Astrocyte of the spinal cord (primary cell): ENCODE results near the gene CTXN1.

Source experiments
- DNase-seq: peaks from one replicate; pipeline ENCODE4 v3.0.0; 2011; ENCODE audit warnings: low read depth, low spot score
- H3K4me3 ChIP-seq: 2 replicates; pipeline ENCODE4 v1.5.1; 2011; ENCODE audit warnings: low read depth, mild to moderate bottlenecking, low read length, moderate library complexity
- in situ Hi-C: cut with HindIII; loops from 2 replicates; pipeline ENCODE4 v1.10.0; 2017; ENCODE audit warnings: low sequenced_read_pairs
- TF ChIP-seq, protein P1 (sequence below): IDR thresholded peaks from 2 replicates; pipeline ENCODE4 v1.5.1; 2012; ENCODE audit warnings: low read depth, mild to moderate bottlenecking, low read length, inconsistent platforms

The CTXN1 gene

GRCh38 chr19:7916103-7916954 is 9.6 kb downstream of the CTXN1 start:
- in situ Hi-C loops: no loop called here
- no peak for DNase-seq

GRCh38 chr19:7915250-7916102 is 10.5 kb downstream of the CTXN1 start:
- no peak for DNase-seq
- TF ChIP-seq, protein P1, sequence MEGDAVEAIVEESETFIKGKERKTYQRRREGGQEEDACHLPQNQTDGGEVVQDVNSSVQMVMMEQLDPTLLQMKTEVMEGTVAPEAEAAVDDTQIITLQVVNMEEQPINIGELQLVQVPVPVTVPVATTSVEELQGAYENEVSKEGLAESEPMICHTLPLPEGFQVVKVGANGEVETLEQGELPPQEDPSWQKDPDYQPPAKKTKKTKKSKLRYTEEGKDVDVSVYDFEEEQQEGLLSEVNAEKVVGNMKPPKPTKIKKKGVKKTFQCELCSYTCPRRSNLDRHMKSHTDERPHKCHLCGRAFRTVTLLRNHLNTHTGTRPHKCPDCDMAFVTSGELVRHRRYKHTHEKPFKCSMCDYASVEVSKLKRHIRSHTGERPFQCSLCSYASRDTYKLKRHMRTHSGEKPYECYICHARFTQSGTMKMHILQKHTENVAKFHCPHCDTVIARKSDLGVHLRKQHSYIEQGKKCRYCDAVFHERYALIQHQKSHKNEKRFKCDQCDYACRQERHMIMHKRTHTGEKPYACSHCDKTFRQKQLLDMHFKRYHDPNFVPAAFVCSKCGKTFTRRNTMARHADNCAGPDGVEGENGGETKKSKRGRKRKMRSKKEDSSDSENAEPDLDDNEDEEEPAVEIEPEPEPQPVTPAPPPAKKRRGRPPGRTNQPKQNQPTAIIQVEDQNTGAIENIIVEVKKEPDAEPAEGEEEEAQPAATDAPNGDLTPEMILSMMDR: no peak
- in situ Hi-C loops: no loop called here
- no peak overlapping the region for H3K4me3 ChIP-seq

More at GRCh38 chr19:7916103-7916954, 9.6 kb downstream of the CTXN1 start:
- H3K4me3 ChIP-seq: no peak overlapping the region
- TF ChIP-seq, protein P1: no peak

DNA sequence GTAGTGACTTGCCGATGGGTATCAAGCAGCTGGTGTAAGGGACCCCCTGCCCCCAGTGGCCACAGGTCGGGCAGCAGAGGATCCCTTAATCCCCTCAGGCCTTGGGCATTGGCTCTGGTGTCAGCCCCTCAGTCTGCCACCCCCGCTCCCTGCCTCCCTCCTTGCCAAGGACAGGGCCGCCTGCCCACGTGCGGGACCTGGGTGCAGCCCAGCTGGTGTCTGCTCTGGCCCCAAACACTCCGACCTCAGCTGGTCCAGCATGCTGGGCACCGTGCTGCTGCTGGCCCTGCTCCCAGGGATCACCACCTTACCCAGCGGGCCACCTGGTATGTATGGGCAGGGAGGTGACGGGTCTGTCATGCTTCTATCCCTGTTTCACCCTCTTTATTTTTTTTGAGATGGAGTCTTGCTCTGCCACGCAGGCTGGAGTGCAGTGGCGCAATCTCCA is 11.3 kb downstream of the CTXN1 start, which contains the start of gene TGFBR3L:
TSS of gene TGFBR3L (plus strand) at position 233 of the 448 bp plus-strand sequence.
- TF ChIP-seq, protein P1: no peak
- in situ Hi-C loops: no loop called here
- no peak within 1 kb of the TSS for H3K4me3 ChIP-seq
- no peak for DNase-seq

DNA sequence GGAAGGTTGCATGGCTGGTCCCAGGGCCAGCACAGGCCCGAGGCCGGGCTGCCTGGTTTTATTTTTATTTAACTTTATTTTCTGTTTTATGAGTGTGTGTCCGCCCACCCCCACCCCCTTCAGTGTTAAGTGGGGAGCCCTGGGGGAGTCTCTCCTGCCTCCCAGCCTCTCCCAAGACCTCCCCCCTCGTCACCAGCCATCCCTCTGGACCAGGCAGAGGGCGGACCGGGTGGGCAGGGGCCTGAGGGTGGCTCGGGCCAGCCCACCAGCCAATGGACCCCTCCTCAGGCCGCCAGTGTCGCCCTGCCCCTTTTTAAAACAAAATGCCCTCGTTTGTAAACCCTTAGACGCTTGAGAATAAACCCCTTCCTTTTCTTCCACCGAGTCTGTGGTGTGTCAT is 11.8 kb downstream of the CTXN1 start:
- in situ Hi-C loops: no loop called here
- TF ChIP-seq, protein P1: no peak
- H3K4me3 ChIP-seq: no peak overlapping the region
- no peak for DNase-seq

GRCh38 chr19:7913652-7914051 is 12.3 kb downstream of the CTXN1 start:
- no peak overlapping the region for H3K4me3 ChIP-seq
- no peak for DNase-seq
- TF ChIP-seq, protein P1: no peak
- in situ Hi-C loops: no loop called here

- no peak for DNase-seq
- TF ChIP-seq, protein P1: no peak
- in situ Hi-C loops: no loop called here
These were observed 13.0 kb downstream of the CTXN1 start for GRCh38 chr19:7912697-7913564.

More at GRCh38 chr19:7912697-7913564, 13.0 kb downstream of the CTXN1 start:
- no peak overlapping the region for H3K4me3 ChIP-seq
